WERI-Rb-1 (cell line): ENCODE results near the gene AP3M1.

Source experiments
- DNase-seq: peaks from one replicate; pipeline ENCODE4 v3.0.0-alpha.2; 2020
- H3K27ac ChIP-seq: fragments of 250-450 bp; sonication (Bioruptor Pico); 2 replicates; pipeline ENCODE4 v1.5.1; 2020; ENCODE audit warnings: mild to moderate bottlenecking, moderate library complexity
- H3K27me3 ChIP-seq: fragments of 250-450 bp; sonication (Bioruptor Pico); 2 replicates; pipeline ENCODE4 v1.5.1; 2021; ENCODE audit warnings: mild to moderate bottlenecking, low read depth, moderate library complexity; ENCODE audit not compliant: insufficient read depth, severe bottlenecking
- H3K36me3 ChIP-seq: fragments of 250-450 bp; sonication (Bioruptor Pico); 2 replicates; pipeline ENCODE4 v1.5.1; 2020; ENCODE audit warnings: mild to moderate bottlenecking, moderate library complexity
- H3K4me3 ChIP-seq: 2 replicates; pipeline ENCODE4 v1.5.1; 2011; ENCODE audit warnings: low read depth, mild to moderate bottlenecking, control low read depth, low read length
- H3K9me3 ChIP-seq: fragments of 250-450 bp; sonication (Bioruptor Pico); 2 replicates; pipeline ENCODE4 v1.5.1; 2021; ENCODE audit warnings: mild to moderate bottlenecking, moderate library complexity; ENCODE audit not compliant: severe bottlenecking
- CTCF ChIP-seq: IDR thresholded peaks from 2 replicates; pipeline ENCODE4 v1.5.1; 2011; ENCODE audit warnings: low read depth, mild to moderate bottlenecking, control low read depth, inconsistent platforms, low read length

AP3M1 gene

GRCh38 chr10:74118804-74119203 is 31.8 kb downstream of the AP3M1 start:
- Histone ChIP-seq H3K36me3 (peaks cover 93% of the 10 kb centered on the region), H3K4me3 (no peak overlapping the region), H3K27ac (no peak overlapping the region), H3K9me3 (no peaks in the 10 kb centered on the region), H3K27me3 (no peaks in the 10 kb centered on the region)
- TF ChIP-seq CTCF: no peak
- DNase-seq: no peak

GRCh38 chr10:74117738-74118137 is 32.9 kb downstream of the AP3M1 start:
- Histone ChIP-seq H3K4me3 (no peak overlapping the region), H3K9me3 (no peaks in the 10 kb centered on the region), H3K36me3 (peaks cover 93% of the 10 kb centered on the region), H3K27ac (no peak overlapping the region), H3K27me3 (no peaks in the 10 kb centered on the region)
- DNase-seq: no peak
- TF ChIP-seq CTCF: no peak

- Histone ChIP-seq H3K4me3 (no peak overlapping the region), H3K27ac (no peak overlapping the region), H3K9me3 (no peaks in the 10 kb centered on the region), H3K27me3 (no peaks in the 10 kb centered on the region), H3K36me3 (peaks cover 96% of the 10 kb centered on the region)
- no peak for TF ChIP-seq CTCF
- DNase-seq: no peak
These were observed 36.6 kb downstream of the AP3M1 start for GRCh38 chr10:74114041-74114448.

- Histone ChIP-seq H3K36me3 (peaks cover 96% of the 10 kb centered on the region), H3K9me3 (no peaks in the 10 kb centered on the region), H3K27ac (no peak overlapping the region), H3K4me3 (no peak overlapping the region), H3K27me3 (no peaks in the 10 kb centered on the region)
- TF ChIP-seq CTCF: no peak
- no peak for DNase-seq
These were observed 37.1 kb downstream of the AP3M1 start for GRCh38 chr10:74113546-74113945.

- TF ChIP-seq CTCF: no peak
- Histone ChIP-seq H3K9me3 (no peaks in the 10 kb centered on the region), H3K27me3 (no peaks in the 10 kb centered on the region), H3K36me3 (peaks cover 96% of the 10 kb centered on the region), H3K4me3 (no peak overlapping the region), H3K27ac (no peak overlapping the region)
- DNase-seq: no peak
These were observed 38.8 kb downstream of the AP3M1 start for GRCh38 chr10:74111799-74112198.

GRCh38 chr10:74110120-74110519 is 40.5 kb downstream of the AP3M1 start:
- no peak for TF ChIP-seq CTCF
- no peaks in the 10 kb centered on the region for H3K9me3 ChIP-seq
- no peak overlapping the region for H3K4me3 ChIP-seq
- peaks cover 96% of the 10 kb centered on the region for H3K36me3 ChIP-seq
- H3K27ac ChIP-seq: no peak overlapping the region
- H3K27me3 ChIP-seq: no peaks in the 10 kb centered on the region
- no peak for DNase-seq
